Activated CD4-positive, alpha-beta T cell treated with anti-CD3 and anti-CD28 coated beads for 36 hours (primary cell): Measurements from ENCODE around the gene ENPP7. TPM values are rescaled to one million over a fixed set of nuclear protein-coding genes. Genes with fewer than 3 reads are reported as not detected.

Source experiments
- ATAC-seq: fragments of 200-7000 bp; cut with Tn5 transposase; one replicate; pipeline ENCODE4 v1.10.0; 2021; ENCODE audit warnings: mild to moderate bottlenecking, moderate library complexity
- CTCF ChIA-PET: fragments of 350-600 bp; sonication (Branson Sonifier 250); formaldehyde crosslinking; loops from one replicate; lab custom pipeline; 2021; ENCODE audit warnings: antibody characterized with exemption; lab: Charles Lee
- POLR2A ChIA-PET: fragments of 350-600 bp; sonication (Branson Sonifier 250); formaldehyde crosslinking; loops from one replicate; lab custom pipeline; 2021; ENCODE audit warnings: antibody characterized with exemption, inconsistent platforms; lab: Charles Lee
- DNase-seq: peaks from one replicate; pipeline ENCODE4 v3.0.0-alpha.2; 2020
- H3K27ac Mint-ChIP-seq: one replicate; pipeline ENCODE4 v1.8.0; 2021; ENCODE audit warnings: mixed read lengths
- H3K27me3 Mint-ChIP-seq: one replicate; pipeline ENCODE4 v1.8.0; 2021; ENCODE audit warnings: mixed read lengths
- H3K36me3 Mint-ChIP-seq: one replicate; pipeline ENCODE4 v1.8.0; 2021; ENCODE audit warnings: low read depth, mixed read lengths
- H3K4me1 Mint-ChIP-seq: one replicate; pipeline ENCODE4 v1.8.0; 2021; ENCODE audit warnings: mixed read lengths
- H3K4me3 Mint-ChIP-seq: one replicate; pipeline ENCODE4 v1.8.0; 2021; ENCODE audit warnings: mild to moderate bottlenecking, moderate library complexity, mixed read lengths
- H3K9me3 Mint-ChIP-seq: one replicate; pipeline ENCODE4 v1.8.0; 2021; ENCODE audit warnings: low read depth, mixed read lengths
- intact Hi-C, 2 experiments: fragments of 100-400 bp; cut with DNase I in 1 of 2; cut with micrococcal nuclease in 1 of 2; formaldehyde crosslinking; loops; one replicate each; pipeline versions ENCODE4 v1.14.2 to v1.15.1; 2022 to 2024; cut with DNase I, micrococcal nuclease
- total RNA-seq, 2 experiments: library from RNA; stranded (reverse); gene quantifications; one replicate each; pipeline ENCODE4 v1.2.3, GENCODE V29; 2021

Gene ENPP7, protein sequence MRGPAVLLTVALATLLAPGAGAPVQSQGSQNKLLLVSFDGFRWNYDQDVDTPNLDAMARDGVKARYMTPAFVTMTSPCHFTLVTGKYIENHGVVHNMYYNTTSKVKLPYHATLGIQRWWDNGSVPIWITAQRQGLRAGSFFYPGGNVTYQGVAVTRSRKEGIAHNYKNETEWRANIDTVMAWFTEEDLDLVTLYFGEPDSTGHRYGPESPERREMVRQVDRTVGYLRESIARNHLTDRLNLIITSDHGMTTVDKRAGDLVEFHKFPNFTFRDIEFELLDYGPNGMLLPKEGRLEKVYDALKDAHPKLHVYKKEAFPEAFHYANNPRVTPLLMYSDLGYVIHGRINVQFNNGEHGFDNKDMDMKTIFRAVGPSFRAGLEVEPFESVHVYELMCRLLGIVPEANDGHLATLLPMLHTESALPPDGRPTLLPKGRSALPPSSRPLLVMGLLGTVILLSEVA
- total RNA-seq = not detected

DNA sequence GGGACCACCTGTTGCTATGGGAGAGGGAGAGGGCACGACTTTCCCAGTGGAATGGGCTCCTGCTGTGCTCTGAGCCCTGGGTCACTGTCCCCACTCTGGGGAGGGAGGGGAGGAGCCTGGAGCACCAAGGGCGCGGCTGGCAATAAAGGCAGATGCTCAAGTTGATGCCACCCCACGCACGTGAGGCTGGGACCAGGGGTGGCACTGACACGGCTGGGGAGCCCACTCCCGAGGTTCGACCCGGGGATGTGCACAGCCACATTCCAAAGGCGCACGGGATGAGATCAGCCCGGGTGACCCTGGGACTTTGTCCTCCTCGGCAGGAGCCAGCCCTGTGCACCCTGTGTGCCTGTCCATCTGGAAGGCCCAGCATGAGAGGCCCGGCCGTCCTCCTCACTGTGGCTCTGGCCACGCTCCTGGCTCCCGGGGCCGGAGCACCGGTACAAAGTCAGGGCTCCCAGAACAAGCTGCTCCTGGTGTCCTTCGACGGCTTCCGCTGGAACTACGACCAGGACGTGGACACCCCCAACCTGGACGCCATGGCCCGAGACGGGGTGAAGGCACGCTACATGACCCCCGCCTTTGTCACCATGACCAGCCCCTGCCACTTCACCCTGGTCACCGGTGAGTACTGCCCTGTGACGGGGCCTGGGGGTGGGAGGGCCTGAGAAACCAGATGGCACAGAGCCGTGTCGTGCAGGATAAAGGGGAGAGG lies at the start of gene ENPP7:
Gene ENPP7, plus strand, starts transcription at position 175 of the 715 bp plus-strand sequence. Its CDS starts 197 bp downstream, at position 372.
- Mint-ChIP-seq H3K36me3 (no peaks in the 10 kb centered on the region), H3K4me1 (peaks cover 4% of the 10 kb centered on the region), H3K4me3 (no peak within 1 kb of the TSS), H3K27ac (no peak within 1 kb of the TSS), H3K9me3 (no peaks in the 10 kb centered on the region), H3K27me3 (no peaks in the 10 kb centered on the region)
- intact Hi-C loops = no loop called here
- ChIA-PET CTCF (no interaction called here), POLR2A (no interaction called here)
- no peak for ATAC-seq
- no peak for DNase-seq

DNA sequence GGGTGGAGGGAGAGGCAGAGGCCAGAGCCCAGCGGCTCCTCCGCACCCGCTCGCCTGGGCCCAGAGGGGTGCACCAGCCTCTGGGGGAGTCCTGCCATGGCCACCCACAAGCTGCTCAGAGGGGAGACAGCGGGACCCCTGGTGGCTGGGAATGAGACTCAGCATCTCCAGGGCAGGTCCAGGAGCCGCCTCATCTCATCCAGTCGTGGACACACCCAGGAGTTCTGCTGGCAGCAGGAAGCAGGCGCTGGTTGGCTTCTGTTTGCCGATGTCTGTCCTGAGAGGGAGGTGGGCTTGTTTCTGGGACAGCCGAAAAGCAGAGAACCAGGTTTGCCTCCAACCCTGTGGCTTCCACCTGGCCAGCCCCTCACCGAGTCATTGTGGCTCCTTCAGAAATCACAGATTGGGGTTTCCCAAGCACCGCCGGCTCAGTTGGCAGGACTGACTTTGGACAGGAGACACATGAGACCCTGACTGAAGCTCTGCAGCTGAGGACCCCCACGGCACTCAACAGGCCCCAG lies 49.6 kb upstream of the ENPP7 start:
- Mint-ChIP-seq H3K27ac (no peak overlapping the region), H3K36me3 (no peaks in the 10 kb centered on the region), H3K4me1 (no peaks in the 10 kb centered on the region), H3K27me3 (peaks cover 10% of the 10 kb centered on the region), H3K4me3 (no peak overlapping the region), H3K9me3 (no peaks in the 10 kb centered on the region)
- ATAC-seq (no peak), DNase-seq (no peak)
- intact Hi-C loops = no loop called here
- POLR2A ChIA-PET = no interaction called here
- CTCF ChIA-PET = no interaction called here

DNA sequence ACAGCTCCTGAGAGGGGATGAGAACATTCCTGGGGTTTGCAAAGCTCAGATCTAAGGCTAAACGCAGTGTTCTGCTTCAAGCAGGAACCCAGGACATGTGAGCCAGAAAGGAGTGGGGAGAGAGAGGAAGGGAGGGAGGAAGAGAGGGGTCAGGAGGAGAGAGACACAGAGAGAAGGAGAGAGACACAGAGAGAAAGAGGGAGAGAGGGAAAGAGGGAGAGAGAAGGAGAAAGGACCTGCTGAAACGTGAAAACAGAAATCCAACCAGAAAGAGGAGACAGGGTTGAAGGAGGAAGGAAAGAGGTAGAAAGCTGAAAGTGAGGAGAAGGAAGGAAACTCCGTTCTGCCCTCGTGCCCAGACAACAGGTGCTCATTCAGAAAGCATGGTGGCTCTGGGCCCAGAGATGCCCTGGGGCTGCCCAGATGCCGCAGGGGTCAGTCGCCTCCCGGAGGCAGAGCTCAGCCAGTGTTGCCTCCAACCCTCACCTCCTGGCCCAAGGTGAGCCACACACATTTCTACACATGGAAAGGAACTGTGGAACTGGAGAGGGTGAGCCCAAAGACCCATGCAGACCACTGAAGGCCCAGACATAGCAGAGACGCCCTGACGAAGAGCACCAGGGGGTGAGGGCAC lies 49.0 kb upstream of the ENPP7 start:
- Mint-ChIP-seq H3K36me3 (no peaks in the 10 kb centered on the region), H3K27ac (no peak overlapping the region), H3K9me3 (no peaks in the 10 kb centered on the region), H3K4me3 (no peak overlapping the region), H3K27me3 (peaks cover 10% of the 10 kb centered on the region), H3K4me1 (no peaks in the 10 kb centered on the region)
- ChIA-PET CTCF (no interaction called here), POLR2A (no interaction called here)
- intact Hi-C loops = no loop called here
- DNase-seq (no peak), ATAC-seq (no peak)

DNA sequence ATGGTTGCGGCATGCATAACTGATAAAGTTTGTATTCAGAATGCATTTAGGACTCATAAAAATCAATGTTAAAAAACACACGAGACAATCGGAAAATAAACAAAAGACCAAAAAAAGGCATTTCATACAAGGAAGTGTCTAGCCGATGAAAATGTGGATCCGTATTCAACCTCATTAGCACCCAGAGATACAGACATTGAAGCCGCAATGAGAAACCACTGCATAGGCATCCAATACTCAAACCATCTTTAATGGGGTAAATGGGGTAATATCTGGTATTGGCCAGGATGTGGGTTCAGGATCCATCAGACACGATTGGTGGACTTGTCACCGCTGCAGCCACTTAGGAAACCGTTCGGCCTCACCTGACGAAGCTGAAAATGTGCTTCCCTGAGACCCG lies 47.4 kb upstream of the ENPP7 start:
- Mint-ChIP-seq H3K36me3 (no peaks in the 10 kb centered on the region), H3K27ac (no peak overlapping the region), H3K27me3 (peaks cover 10% of the 10 kb centered on the region), H3K4me1 (no peaks in the 10 kb centered on the region), H3K4me3 (no peak overlapping the region), H3K9me3 (no peaks in the 10 kb centered on the region)
- intact Hi-C loops = no loop called here
- ATAC-seq = no peak
- ChIA-PET POLR2A (no interaction called here), CTCF (interaction anchor here (1.3 kb wide), 1 partner anchor 25 kb away, joined by 4 read pairs; no protein-coding TSS in a partner anchor)
- no peak for DNase-seq

DNA sequence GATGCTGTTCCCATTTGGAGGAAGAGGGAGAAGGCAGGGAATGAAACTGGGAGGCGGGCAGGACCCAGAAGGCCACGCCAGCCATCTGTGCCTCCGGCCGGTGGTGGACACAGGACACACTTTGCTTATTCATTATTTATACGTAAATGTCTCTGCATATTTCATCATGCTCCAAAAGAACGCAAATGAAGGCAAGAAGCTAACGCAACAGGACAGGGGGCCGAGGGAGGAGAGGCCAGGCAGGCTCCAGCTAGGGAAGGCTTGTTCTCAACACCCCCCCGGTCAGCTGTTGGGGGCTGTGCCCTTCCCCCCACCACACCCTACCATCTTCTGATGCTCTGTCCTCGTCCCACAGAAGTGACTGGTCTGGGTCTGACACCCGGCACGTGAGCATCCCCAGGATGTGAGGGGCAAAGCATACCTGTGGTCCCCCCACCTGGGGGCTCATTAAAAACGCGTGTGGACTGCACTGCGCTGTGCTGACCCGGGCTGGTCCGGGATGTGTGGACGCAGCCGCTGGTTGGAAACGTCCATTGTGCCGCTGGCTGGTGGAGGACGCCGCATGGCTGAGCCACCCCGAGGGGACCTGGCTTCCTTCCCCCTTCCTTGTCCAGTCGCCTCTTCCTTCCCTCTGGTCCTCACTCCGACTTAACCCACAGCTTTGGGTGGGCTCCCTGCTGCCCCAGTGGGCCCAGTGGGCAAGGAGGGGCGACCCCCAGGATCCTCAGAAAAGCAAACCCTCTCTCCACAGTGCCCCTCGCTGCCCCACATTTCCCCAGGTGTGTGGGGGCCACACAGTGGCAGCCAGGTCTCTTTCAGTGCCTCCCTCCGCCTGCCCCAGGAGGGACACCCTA lies 46.4 kb upstream of the ENPP7 start:
- intact Hi-C loops = no loop called here
- no peak overlapping the region for H3K4me3 Mint-ChIP-seq
- ATAC-seq (no peak), DNase-seq (no peak)
- no peaks in the 10 kb centered on the region for H3K9me3 Mint-ChIP-seq
- no peaks in the 10 kb centered on the region for H3K4me1 Mint-ChIP-seq
- no peak overlapping the region for H3K27ac Mint-ChIP-seq
- H3K27me3 Mint-ChIP-seq = peaks cover 10% of the 10 kb centered on the region
- ChIA-PET CTCF (interaction anchor here (1.3 kb wide), 1 partner anchor 26 kb away, joined by 4 read pairs; no protein-coding TSS in a partner anchor), POLR2A (no interaction called here)
- no peaks in the 10 kb centered on the region for H3K36me3 Mint-ChIP-seq

DNA sequence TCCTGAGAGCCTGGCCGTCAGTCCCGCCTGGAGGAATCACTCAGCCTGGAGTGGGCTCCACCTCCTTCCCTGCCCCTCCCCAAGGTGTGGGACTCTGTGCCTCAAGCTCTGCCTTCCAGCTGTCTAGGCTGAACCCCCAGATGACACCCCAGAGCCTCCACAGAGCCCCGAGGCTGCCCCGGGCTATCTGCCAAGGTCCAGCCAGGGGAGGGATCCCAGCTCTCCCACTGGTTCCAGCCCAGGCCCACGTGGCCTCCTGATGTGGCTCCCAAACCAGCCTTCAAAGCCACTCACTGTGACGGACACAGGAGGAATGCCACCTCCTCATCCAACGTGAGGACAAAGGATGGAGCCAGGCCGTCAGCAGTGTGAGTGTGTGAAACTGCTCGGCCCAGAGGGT lies 45.6 kb upstream of the ENPP7 start:
- H3K9me3 Mint-ChIP-seq = no peaks in the 10 kb centered on the region
- no peak for DNase-seq
- no peak overlapping the region for H3K27ac Mint-ChIP-seq
- peaks cover 9% of the 10 kb centered on the region for H3K27me3 Mint-ChIP-seq
- CTCF ChIA-PET = interaction anchor here (0.7 kb wide), 1 partner anchor 144 kb away, joined by 4 read pairs; no protein-coding TSS in a partner anchor
- no peak overlapping the region for H3K4me3 Mint-ChIP-seq
- no peaks in the 10 kb centered on the region for H3K4me1 Mint-ChIP-seq
- H3K36me3 Mint-ChIP-seq = no peaks in the 10 kb centered on the region
- intact Hi-C loops = no loop called here
- POLR2A ChIA-PET = no interaction called here
- ATAC-seq = no peak

DNA sequence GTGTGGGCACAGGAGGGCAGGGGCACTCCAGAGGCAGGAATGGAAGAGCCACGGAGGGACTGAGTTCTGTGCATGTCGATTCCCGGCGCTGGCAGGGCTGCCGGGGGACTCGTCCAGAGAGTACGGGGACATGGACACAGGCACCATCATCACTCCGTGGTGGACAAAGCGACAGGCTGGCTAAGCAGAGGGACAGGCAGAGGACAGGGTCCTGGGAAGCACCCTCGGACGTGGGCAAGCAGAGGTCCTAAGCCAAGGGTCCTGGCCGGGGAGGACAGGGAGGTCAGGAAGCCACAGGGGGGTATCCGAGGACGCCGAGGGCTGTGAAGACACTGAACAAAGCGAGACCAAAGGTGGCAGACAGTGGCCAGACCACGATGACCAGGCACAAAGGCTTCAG lies 44.3 kb upstream of the ENPP7 start:
- CTCF ChIA-PET = no interaction called here
- Mint-ChIP-seq H3K4me1 (no peaks in the 10 kb centered on the region), H3K27ac (no peak overlapping the region), H3K36me3 (no peaks in the 10 kb centered on the region), H3K27me3 (peaks cover 4% of the 10 kb centered on the region), H3K4me3 (no peak overlapping the region), H3K9me3 (no peaks in the 10 kb centered on the region)
- DNase-seq = no peak
- intact Hi-C loops = no loop called here
- POLR2A ChIA-PET = no interaction called here
- no peak for ATAC-seq

DNA sequence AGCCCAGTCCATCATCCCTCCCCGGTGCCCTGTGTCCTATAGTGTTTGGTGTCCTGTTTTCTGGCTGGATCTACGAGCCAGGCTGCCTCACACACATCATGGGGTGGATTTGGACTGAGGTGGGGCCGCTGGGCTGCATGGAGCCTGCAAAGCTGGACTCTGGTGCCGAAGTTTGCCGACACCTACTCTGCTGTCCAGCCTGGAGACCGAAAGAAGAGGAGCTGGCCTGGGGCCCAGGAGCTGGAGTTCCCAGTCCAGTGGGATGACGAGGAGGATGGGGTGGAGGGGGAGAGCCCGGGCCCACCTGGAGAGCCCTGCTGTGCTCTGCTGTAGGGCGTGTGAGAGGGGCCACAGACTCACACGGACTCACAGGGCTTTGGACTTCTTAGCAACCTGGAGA lies 40.3 kb upstream of the ENPP7 start:
- ChIA-PET CTCF (no interaction called here), POLR2A (no interaction called here)
- Mint-ChIP-seq H3K27me3 (peaks cover 8% of the 10 kb centered on the region), H3K9me3 (no peaks in the 10 kb centered on the region), H3K36me3 (no peaks in the 10 kb centered on the region), H3K4me3 (no peak overlapping the region), H3K27ac (no peak overlapping the region), H3K4me1 (no peaks in the 10 kb centered on the region)
- no peak for DNase-seq
- intact Hi-C loops = no loop called here
- no peak for ATAC-seq

DNA sequence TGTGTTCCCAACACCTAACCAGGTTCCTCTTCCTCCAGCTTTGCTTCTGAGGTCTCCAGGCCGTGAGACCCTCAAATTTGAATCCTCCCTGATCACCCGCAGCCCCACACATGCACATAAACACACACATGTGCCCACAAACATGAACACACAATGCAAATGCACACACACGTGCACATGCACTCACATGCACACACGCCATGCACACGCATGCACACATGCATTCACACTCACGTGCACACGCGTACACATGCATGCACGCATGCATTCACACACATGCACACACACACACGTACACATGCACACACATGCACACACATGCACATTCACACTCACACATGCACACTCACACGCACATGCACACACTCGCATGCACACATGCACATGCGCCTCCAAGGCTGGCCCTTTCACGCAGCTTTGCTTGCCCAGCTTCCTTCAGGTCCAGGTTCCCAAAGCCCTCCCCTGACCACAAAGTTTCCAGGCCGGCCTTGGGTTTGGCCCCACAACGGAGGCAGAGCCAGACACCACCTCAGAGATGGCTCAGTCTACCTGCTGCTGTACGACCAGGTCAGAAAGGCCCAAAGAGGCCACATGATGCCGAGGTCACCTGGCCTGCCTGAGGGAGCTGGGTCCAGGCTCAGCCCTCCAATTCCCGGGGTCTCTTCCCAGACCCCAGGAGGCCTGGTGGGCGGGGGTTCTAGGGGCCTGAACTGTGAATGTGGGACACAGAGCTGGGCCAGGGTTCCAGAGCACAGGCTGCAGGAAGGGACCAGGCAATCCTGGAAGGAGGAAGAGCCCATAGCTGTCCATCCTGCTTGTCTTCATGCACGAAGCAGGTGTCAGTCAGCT lies 39.5 kb upstream of the ENPP7 start:
- ChIA-PET POLR2A (no interaction called here), CTCF (interaction anchor here (1.3 kb wide), 1 partner anchor 18 kb away, joined by 3 read pairs; no protein-coding TSS in a partner anchor)
- no peaks in the 10 kb centered on the region for H3K9me3 Mint-ChIP-seq
- H3K4me1 Mint-ChIP-seq = no peaks in the 10 kb centered on the region
- DNase-seq = no peak
- H3K4me3 Mint-ChIP-seq = no peak overlapping the region
- H3K27me3 Mint-ChIP-seq = peaks cover 12% of the 10 kb centered on the region
- no peak overlapping the region for H3K27ac Mint-ChIP-seq
- intact Hi-C loops = no loop called here
- no peak for ATAC-seq
- H3K36me3 Mint-ChIP-seq = no peaks in the 10 kb centered on the region

DNA sequence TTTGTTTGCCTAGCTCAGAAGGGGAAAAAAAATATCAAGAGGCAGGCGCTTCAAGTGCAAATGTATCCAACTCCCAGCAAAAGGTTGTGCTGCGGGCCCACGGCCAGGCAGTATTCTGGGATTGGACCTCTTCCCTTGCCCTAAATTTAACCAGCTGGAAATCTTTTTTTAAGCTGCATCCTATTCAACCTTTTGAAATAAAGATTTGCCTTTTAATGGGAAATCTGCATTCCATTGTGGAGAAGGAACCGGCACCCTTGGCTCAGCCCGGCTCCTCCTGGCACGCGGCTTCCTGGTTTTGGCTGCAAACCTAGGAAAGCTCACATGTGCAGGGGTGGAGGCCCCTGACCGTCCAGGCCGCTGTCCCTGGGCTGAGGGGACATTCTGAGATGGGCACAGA lies 38.8 kb upstream of the ENPP7 start:
- ATAC-seq = no peak

More for the DNA sequence above, 38.8 kb upstream of the ENPP7 start:
- Mint-ChIP-seq H3K4me3 (no peak overlapping the region), H3K4me1 (no peaks in the 10 kb centered on the region), H3K36me3 (no peaks in the 10 kb centered on the region), H3K9me3 (no peaks in the 10 kb centered on the region), H3K27ac (no peak overlapping the region), H3K27me3 (peaks cover 14% of the 10 kb centered on the region)
- POLR2A ChIA-PET = no interaction called here
- no peak for DNase-seq
- intact Hi-C loops = no loop called here
- CTCF ChIA-PET = interaction anchor here (1.3 kb wide), 1 partner anchor 17 kb away, joined by 3 read pairs; no protein-coding TSS in a partner anchor
